GDM1 (cell line): ENCODE measurements around the gene CDK17.
"Not testable (repeated sequence)": the region's sequence is repeated elsewhere in the genome, so short reads cannot be mapped to it uniquely, and the experiment has no call there.

Source experiments
- DNase-seq: peaks from one replicate; lab custom pipeline; 2025; lab: John Stamatoyannopoulos, UW

The CDK17 gene

DNA sequence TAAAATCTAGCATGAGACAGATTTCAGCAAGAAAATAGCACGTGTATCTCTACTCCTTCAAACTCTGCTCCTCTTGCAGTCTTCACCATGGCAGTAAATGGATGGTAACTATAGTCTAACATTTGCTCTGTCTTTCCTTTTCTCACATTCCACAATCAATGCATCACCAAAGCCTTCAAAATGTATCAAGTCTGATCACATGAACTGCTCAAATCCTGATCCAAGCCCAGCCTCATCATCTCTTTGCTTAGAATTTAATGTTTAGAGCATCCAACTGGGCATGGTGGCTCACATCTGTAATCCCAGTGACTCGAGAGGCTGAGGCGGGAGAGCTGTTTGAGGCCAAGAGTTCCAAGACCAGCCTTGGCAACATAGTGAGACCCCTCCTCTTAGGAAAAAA is 45.9 kb downstream of the CDK17 start:
- no peak for DNase-seq

- no peak for DNase-seq
Measured at GRCh38 chr12:96352161-96352835, 47.9 kb downstream of the CDK17 start.

DNA sequence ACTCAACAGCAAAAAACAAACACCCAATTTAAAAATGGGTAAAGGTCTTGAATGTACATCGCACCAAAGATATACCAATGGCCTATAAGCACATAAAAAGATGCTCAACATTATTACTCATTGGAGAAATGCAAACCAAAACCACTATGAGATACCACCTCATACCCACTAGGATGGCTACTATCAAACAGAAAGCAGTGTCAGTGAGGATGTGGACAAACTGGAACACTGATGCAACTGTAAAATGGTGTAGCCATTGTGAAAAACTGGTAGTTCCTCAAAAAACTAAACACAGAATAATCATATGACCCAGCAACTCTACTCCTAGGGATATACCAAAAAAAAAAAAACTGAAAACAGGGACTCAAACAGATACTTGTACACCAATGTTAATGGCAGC is 49.3 kb downstream of the CDK17 start:
- DNase-seq = no peak

GRCh38 chr12:96347130-96347699 is 53.0 kb downstream of the CDK17 start:
- DNase-seq = no peak

DNA sequence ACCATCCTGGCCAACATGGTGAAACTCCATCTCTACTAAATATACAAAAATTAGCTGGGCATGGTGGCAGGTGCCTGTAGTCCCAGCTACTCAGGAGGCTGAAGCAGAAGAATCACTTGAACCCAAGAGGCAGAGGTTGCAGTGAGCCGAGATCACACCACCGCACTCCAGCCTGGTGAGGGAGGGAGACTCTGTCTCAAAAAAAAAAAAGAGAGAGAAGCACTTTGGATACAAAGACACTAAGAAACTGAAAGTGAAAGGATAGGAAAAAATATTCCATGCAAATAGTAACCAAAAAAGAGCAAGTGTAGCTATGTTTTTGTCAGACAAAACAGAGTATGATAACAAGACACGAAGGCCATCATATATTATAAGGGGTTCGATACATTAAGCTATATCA is 53.5 kb downstream of the CDK17 start:
- not testable (repeated sequence) for DNase-seq

GRCh38 chr12:96344124-96344695 is 56.0 kb downstream of the CDK17 start:
- DNase-seq = no peak

DNA sequence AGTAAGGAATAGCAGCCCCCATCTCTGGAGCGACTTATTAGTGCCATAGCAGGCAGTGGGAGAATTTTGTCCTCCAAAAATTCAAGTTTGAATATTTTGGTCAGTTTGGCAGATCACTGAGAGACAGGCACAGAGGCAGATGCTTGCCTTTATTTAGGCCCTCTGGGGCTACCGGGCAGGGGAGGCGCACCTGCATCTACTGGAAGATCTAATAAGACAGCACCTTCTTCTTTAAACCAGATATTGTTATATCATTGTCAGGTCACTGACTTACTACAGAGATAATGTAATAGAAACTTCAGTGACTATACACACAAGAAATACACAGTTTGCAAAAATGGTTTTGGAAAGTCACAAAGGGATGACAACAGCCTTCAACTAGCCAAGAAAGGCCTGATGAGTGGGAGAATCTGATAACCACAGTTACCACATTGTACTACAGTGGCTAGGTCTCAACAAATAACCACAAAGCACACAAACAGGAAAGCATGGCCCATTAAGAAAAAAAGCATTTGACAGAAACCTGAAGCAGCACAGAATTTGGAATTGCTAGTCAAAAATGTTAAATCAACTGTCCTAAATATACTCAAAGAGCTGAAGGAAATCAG is 56.8 kb downstream of the CDK17 start:
- peak; percentile 18 for DNase-seq

GRCh38 chr12:96339666-96340065 is 60.6 kb downstream of the CDK17 start:
- DNase-seq = not testable (repeated sequence)

DNA sequence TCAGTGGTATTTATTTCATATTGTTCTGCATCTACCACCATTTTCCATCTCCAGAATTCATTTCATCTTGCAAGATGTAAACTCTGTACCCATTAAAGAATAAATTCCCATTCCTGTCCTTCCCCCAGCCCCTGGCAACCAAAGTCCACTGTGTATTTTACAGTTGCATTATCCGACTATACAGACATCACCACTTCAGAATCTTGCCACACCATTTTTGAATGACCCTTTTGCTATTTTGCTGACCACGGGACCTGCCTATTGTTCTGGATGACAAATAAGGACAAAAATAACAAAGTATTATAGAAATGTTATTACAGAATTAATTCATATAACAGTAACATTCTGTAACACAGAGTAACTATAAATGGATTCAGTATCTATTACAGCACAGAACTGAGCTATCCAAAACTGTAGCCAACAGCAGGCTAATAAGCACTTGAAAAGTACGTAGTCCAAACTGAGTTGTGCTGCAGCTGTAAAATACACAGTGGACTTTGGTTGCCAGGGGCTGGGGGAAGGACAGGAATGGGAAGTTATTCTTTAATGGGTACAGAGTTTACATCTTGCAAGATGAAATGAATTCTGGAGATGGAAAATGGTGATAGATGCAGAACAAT is 61.3 kb downstream of the CDK17 start:
- DNase-seq = no peak

DNA sequence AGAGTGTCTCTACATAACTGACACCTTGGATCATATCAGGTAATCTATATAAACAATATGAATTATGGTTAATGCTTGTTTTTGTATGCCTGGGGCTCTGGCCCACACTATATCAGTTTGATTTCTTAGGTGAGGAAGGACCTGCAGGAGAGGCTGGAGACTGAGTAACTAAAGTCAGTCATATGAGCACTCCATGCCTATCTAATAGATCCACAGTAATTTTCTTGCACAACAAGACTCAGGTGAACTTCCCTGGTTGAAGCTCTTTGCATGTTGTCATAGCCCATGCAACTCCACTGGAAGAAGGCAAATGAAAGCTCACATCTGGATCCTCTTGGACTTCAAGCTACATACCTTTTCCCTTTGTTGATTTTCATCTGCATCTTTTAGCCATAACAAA is 62.3 kb downstream of the CDK17 start:
- no peak for DNase-seq

DNA sequence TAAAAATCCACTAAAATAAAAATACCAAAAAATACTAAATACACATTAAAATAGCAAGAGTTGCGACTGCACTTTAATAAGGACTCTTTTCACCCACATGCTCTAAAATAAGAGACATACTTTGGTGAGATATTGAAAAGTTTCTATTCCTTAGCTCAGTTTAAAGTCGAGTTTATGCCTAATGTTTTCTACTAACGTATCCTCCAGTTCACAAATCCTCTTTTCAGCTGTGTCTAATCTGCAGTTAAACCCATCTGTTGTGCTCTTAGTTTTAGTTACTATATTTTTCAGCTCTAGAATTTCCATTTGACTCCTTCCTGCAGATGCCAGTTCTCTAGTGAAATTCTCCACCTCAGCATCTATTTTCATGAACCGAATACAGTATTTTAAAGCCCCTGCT is 63.8 kb downstream of the CDK17 start:
- DNase-seq = no peak

GRCh38 chr12:96335270-96335669 is 65.0 kb downstream of the CDK17 start:
- DNase-seq = no peak

DNA sequence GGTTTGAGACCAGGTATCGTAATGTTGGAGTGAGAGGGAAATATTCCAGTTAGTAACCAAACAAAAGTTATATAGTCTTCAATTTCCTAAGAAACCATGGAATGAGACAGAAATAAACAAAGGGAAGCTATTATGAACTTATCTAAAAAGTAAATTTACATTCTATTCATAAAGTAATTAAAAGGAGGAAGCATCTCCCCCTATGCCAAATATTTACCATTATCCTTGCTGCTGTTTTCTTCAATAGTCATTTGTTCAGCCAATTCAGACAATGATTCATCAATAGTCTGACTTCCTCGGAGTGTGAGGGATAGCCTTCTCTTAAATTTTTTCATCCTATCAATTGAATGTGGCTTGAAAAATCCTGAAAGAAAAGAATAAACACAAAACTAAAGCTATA is 65.7 kb downstream of the CDK17 start:
- DNase-seq = no peak

GRCh38 chr12:96329545-96329944 is 70.7 kb downstream of the CDK17 start:
- DNase-seq = no peak

DNA sequence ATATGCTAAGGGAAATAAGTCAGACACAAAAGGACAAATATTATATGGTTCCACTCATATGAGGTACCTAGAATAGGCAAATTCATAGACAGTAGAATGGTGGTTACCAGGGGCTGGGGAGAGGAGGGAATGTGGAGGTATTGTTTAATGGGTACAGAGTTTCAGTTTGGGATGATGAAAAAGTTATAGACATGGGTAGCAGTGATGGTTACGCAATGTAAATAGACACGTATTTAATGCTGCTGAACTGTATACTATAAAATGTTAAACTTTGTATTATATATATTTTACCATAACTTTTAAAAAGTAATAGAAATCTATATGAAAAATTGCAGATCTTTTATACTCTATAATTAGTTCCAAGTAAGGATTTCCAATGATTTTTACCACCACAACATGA is 71.2 kb downstream of the CDK17 start:
- DNase-seq = no peak

DNA sequence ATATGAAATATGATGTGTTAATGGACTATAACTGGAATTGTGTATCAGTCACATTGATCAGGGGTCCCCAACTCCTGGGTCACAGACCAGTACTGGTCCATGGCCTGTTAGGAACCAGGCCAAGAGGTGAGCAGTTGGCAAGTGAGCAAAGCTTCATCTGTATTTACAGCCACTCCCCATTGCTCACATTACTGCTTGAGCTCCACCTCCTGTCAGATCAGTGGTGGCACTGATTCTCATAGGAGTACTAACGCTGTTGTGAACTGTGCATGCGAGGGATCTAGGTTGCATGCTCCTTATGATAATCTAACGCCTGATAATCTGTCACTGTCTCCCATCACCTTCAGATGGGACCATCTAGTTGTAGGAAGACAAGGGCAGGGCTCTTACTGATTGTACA is 72.3 kb downstream of the CDK17 start:
- no peak for DNase-seq

DNA sequence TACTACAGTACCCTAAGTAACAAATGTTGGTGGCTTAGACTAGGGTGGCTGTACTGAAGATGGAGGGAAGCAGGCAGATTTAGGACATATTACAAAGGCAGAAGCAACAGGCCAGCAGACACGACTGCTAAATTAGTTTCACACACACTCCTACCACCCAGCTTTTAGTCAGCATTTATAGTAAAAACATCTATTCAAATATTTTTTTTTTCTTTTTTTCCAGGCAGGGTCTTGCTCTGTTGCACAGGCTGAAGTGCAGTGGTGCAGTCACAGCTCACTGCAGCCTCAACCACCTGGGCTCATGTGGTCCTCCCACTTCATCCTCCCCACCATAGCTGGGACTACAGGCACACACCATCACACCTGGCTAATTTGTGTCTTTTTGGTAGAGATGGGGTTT is 72.9 kb downstream of the CDK17 start:
- no peak for DNase-seq

DNA sequence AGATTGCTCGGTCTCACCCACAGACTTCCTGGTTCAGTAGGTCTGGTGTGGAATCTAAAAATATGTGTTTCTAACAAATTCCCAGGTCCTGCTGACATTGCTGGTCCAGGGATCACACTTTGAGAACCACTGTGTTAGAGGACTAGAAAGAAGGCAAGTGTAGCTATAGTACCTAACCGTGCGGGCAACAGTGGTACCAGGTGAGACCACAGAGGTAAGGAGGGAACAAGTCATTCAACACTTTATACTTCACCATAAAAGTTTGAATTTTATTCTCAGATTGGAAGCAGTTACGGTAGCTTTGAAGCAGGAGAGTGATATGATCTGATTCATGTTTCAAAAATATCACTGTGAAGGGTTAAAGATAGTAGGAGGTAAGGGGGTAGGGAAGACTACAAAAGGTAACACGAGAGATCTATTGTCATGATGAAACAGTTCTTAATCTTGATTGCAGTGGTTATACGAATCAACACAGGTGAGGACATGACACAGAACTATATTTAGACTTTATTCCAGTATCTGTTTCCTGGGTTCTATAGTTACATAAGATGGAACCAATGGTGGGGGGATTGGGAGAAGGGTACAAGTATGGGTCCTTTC is 73.5 kb downstream of the CDK17 start:
- DNase-seq = no peak

DNA sequence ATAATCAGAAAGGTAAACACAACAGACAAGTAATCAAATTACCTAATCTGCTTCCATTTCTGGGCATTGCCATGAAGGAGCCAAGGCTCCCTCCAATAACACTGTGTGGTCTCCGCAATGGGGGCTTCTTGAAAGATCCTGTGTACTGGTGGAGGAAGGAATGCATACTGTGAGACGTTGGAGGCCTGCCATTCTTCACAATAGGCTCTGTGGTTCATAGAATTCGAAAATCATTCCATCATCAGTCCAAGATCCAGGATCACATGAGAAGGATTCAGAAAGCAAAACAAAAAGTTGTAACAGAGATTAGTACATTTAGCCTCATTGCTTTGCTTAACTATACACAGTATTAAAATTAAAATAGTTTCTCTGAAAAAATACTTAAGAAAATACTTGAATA is 76.3 kb downstream of the CDK17 start:
- no peak for DNase-seq

GRCh38 chr12:96322720-96323119 is 77.5 kb downstream of the CDK17 start:
- no peak for DNase-seq

DNA sequence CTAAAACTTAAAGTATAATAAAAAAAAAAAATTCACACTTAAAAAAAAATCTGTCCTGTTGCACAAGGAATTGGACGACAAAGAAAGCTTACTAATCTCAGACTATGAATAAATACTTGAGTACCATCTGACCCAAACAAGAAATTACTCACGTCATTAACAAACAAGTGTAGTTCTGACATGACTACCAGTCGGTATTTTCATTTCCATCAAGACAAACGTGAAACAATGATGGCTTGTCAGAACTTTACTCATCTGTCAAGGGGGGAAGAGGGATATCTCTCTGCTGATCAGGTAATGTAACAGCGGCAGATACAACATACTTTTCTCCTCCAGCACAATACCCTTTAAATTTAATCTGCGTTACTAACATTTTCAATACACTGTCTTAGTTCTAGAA is 78.3 kb downstream of the CDK17 start:
- DNase-seq = no peak

DNA sequence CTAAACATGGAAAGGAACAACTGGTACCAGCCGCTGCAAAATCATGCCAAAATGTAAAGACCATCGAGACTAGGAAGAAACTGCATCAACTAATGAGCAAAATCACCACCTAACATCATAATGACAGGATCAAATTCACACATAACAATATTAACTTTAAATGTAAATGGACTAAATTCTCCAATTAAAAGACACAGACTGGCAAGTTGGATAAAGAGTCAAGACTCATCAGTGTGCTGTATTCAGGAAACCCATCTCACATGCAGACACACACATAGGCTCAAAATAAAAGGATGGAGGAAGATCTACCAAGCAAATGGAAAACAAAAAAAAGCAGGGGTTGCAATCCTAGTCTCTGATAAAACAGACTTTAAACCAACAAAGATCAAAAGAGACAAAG is 82.4 kb downstream of the CDK17 start:
- DNase-seq = not testable (repeated sequence)
